Transverse colon (tissue), 4 donors: ENCODE measurements around the gene ARHGAP30. TPM values are rescaled to one million over a fixed set of nuclear protein-coding genes. Genes with fewer than 3 reads are reported as not detected.

ENCODE experiments used
- DNase-seq: peaks from one replicate; pipeline ENCODE4 v3.0.0-alpha.2; 2019
- H3K27ac ChIP-seq, 4 donors: fragments of 200-600 bp; sonication (generic); 2 replicates each; pipeline ENCODE4 v1.5.1; 2016 to 2018; ENCODE audit warnings: inconsistent platforms in 4 of 4
- H3K27me3 ChIP-seq: fragments of 200-600 bp; sonication (generic); 2 replicates; pipeline ENCODE4 v1.5.1; 2017; ENCODE audit warnings: inconsistent platforms
- H3K36me3 ChIP-seq, 4 donors: fragments of 200-600 bp; sonication (generic); 2 replicates each; pipeline ENCODE4 v1.5.1; 2017 to 2019; ENCODE audit warnings: inconsistent platforms in 4 of 4
- H3K4me1 ChIP-seq, 4 donors: fragments of 200-600 bp; sonication (generic); 2 replicates each; pipeline ENCODE4 v1.5.1; 2017 to 2020; ENCODE audit warnings: inconsistent platforms in 4 of 4
- H3K4me3 ChIP-seq, 4 donors: fragments of 200-600 bp; sonication (generic); 1 replicate in 1 of 4; 2 replicates in 3 of 4; pipeline versions ENCODE4 v1.5.1 to v1.6.1; 2017 to 2019; ENCODE audit warnings: inconsistent platforms in 4 of 4
- H3K9me3 ChIP-seq, 2 donors: fragments of 200-600 bp; sonication (generic); 2 replicates each; pipeline ENCODE4 v1.5.1; 2017 to 2019; ENCODE audit warnings: inconsistent platforms in 2 of 2
- EP300 ChIP-seq: sonication (generic); formaldehyde crosslinking; IDR thresholded peaks from one replicate; pipeline ENCODE4 v1.6.1; 2017; ENCODE audit warnings: antibody characterized with exemption, low read depth
- POLR2A ChIP-seq: fragments of 450-650 bp; IDR thresholded peaks from one replicate; pipeline ENCODE4 v1.6.1; 2016; ENCODE audit warnings: antibody characterized with exemption, mild to moderate bottlenecking, moderate library complexity
- POLR2AphosphoS5 ChIP-seq, 3 donors: sonication (generic); formaldehyde crosslinking; IDR thresholded peaks; one replicate each; pipeline ENCODE4 v1.6.1; 2016; ENCODE audit warnings: antibody characterized with exemption in 3 of 3
- WGBS, 2 donors: methylation state at CpG; one replicate each; pipeline ENCODE4 v1.1.5; 2018; ENCODE audit warnings: low coverage in 1 of 2; 5-methylcytosine and 5-hydroxymethylcytosine counted together
- in situ Hi-C, 4 donors: fragments of 200-750 bp; cut with MboI; loops; one replicate each; pipeline versions ENCODE4 v1.15.0 to v1.15.1; 2017; ENCODE audit warnings: low sequenced_read_pairs in 3 of 4, low pct_ligation_motif_present in 1 of 4, low pct_unique_long_range_greater_than_20kb in 1 of 4
- intact Hi-C: fragments of 100-400 bp; cut with DNase I; formaldehyde crosslinking; loops from one replicate; pipeline ENCODE4 v1.15.1; 2023; ENCODE audit warnings: low total_unique reads
- total RNA-seq, 4 donors: library from RNA; depleted of rRNA; stranded (reverse); fragments of >200 nt; gene quantifications; one replicate each; pipeline ENCODE4 v1.1.0, GENCODE V29; 2016
- TF ChIP-seq, protein P1 (sequence below), 5 experiments: fragments of 200-600 bp in 3 of 5; fragments of 450-650 bp in 2 of 5; sonication (generic) in 3 of 5; IDR thresholded peaks; 1 replicate in 2 of 5; 2 replicates in 3 of 5; pipeline ENCODE4 v1.5.1; 2016 to 2017; ENCODE audit warnings: antibody characterized with exemption in 5 of 5, inconsistent platforms in 3 of 5, mild to moderate bottlenecking in 2 of 5, moderate library complexity in 1 of 5

The ARHGAP30 gene
- total RNA-seq, 4 donors from 2014 or later: 0.60 to 11.0 (median 4.4) TPM

DNA sequence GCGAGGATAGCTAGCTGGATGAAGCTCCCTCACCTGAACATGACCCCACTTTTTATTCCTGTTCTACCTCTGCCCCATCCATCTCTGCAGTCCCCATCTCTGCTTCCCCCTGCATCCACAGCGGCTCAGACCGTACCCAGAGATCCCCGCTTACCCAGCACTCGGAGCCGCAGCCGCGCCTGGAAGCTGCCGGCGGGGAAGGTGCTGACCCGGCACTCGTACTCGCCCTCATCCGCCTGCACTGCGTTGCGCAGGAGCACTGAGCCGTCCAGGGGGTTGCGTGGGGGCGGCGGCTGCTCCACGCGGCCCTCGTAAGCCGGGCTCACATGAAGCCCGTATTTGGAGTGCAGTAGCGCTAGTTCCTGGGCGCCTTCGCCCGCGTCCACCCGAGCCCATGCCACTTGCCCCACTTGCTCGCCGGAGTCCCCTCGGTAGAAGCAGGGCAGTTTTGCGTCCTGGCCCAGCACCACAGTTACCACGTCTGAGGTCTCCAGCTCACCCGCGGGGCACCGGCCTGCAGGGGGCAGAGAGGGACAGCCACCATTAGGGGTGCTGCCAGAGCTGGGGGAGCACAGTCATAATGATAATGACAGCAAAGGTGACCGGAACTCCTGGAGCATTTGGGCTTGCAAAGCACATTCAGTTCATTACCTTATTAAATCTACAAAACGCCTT is 9.9 kb upstream of the ARHGAP30 start:
- intact Hi-C loops: no loop called here
- DNase-seq: no peak
- Histone ChIP-seq H3K4me3 (no peak overlapping the region), H3K27me3 (no peaks in the 10 kb centered on the region), H3K27ac (no peak overlapping the region), H3K9me3 (no peaks in the 10 kb centered on the region), H3K4me1 (peaks cover 8 to 13% (median 10%) of the 10 kb centered on the region in 4 donors), H3K36me3 (no peaks in the 10 kb centered on the region)
- in situ Hi-C loops: loop anchor here in 1 of 4 donors (25.0 kb wide), 1 partner anchor 242 kb away; no protein-coding TSS in a partner anchor
- WGBS, 2 donors: 78 to 81% methylated on average over 5 to 41 of the region's 41 CpGs
- TF ChIP-seq POLR2AphosphoS5 (IDR thresholded peaks at IDR 0.05): no peak
- TF ChIP-seq, protein P1, sequence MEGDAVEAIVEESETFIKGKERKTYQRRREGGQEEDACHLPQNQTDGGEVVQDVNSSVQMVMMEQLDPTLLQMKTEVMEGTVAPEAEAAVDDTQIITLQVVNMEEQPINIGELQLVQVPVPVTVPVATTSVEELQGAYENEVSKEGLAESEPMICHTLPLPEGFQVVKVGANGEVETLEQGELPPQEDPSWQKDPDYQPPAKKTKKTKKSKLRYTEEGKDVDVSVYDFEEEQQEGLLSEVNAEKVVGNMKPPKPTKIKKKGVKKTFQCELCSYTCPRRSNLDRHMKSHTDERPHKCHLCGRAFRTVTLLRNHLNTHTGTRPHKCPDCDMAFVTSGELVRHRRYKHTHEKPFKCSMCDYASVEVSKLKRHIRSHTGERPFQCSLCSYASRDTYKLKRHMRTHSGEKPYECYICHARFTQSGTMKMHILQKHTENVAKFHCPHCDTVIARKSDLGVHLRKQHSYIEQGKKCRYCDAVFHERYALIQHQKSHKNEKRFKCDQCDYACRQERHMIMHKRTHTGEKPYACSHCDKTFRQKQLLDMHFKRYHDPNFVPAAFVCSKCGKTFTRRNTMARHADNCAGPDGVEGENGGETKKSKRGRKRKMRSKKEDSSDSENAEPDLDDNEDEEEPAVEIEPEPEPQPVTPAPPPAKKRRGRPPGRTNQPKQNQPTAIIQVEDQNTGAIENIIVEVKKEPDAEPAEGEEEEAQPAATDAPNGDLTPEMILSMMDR (IDR thresholded peaks at IDR 0.05): no peak
- TF ChIP-seq EP300: no peak
- TF ChIP-seq POLR2A: no peak

DNA sequence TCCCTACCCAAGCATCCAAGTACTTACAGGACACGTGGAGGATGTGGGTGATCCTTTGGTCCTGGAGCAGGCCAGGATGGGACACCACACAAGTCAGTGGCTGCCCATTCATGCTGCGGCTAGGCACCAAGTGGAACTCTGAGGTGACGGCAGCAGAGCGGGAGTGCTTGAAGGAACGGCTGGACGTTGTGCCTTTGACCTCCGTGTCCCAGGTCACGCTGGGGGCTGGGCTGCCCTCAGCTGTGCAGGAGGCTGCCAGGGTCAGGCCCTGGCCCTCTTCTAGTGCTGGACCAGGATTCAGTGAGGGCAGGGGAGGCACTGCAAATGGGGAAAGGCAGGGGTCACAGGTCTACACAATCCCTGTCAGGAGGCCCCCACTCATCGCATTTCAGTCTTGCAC is 7.7 kb upstream of the ARHGAP30 start:
- Histone ChIP-seq H3K27me3 (no peaks in the 10 kb centered on the region), H3K36me3 (no peaks in the 10 kb centered on the region), H3K4me1 (no peaks in the 10 kb centered on the region), H3K9me3 (no peaks in the 10 kb centered on the region), H3K27ac (no peak overlapping the region), H3K4me3 (no peak overlapping the region)
- intact Hi-C loops (no loop called here), in situ Hi-C loops (loop anchor here in 1 of 4 donors (25.0 kb wide), 1 partner anchor 240 kb away; no protein-coding TSS in a partner anchor)
- 77% methylated on average over 9 of the region's 9 CpGs; no CpG with 5 or more reads in 1 of the 2 donors for WGBS, 2 donors
- TF ChIP-seq, protein P1 (IDR thresholded peaks at IDR 0.05): no peak
- DNase-seq: no peak

- Histone ChIP-seq H3K27me3 (no peaks in the 10 kb centered on the region), H3K27ac (no peak overlapping the region), H3K36me3 (no peaks in the 10 kb centered on the region), H3K4me3 (no peak overlapping the region), H3K9me3 (no peaks in the 10 kb centered on the region), H3K4me1 (peaks cover 0 to 2% (median 0%) of the 10 kb centered on the region in 4 donors)
- no peak for TF ChIP-seq POLR2A
- TF ChIP-seq POLR2AphosphoS5 (IDR thresholded peaks at IDR 0.05): no peak
- no peak for TF ChIP-seq EP300
- TF ChIP-seq, protein P1 (IDR thresholded peaks at IDR 0.05): no peak
- no peak for DNase-seq
- in situ Hi-C loops: loop anchor here in 1 of 4 donors (25.0 kb wide), 1 partner anchor 239 kb away; no protein-coding TSS in a partner anchor
- intact Hi-C loops: no loop called here
These were observed 6.7 kb upstream of the ARHGAP30 start for GRCh38 chr1:161076410-161076809.

- Histone ChIP-seq H3K36me3 (no peaks in the 10 kb centered on the region), H3K4me1 (peaks cover 0 to 2% (median 0%) of the 10 kb centered on the region in 4 donors), H3K27ac (no peak overlapping the region), H3K27me3 (no peaks in the 10 kb centered on the region), H3K4me3 (no peak overlapping the region), H3K9me3 (no peaks in the 10 kb centered on the region)
- in situ Hi-C loops: loop anchor here in 2 of 4 donors (25.0 kb wide), 2 partner anchors 238 to 662 kb away; partner anchors contain the start of gene DUSP12 (in 1 of the 2)
- no peak for DNase-seq
- intact Hi-C loops: no loop called here
- TF ChIP-seq EP300: no peak
- no peak for TF ChIP-seq POLR2AphosphoS5 (IDR thresholded peaks at IDR 0.05)
- TF ChIP-seq, protein P1 (IDR thresholded peaks at IDR 0.05): no peak
- no peak for TF ChIP-seq POLR2A
- 85% methylated on average over 12 of the region's 12 CpGs; no CpG with 5 or more reads in 1 of the 2 donors for WGBS, 2 donors
These were observed 5.1 kb upstream of the ARHGAP30 start for GRCh38 chr1:161074676-161075368.
